ENCODE data around the gene SIPA1.

- TF ChIP-seq ATM (IDR thresholded peaks at IDR 0.05; ENCODE audit: borderline replicate concordance) (no peak), POLR2AphosphoS5 (IDR thresholded peaks at IDR 0.05; ENCODE audit: low read depth, low read length) (no peak), GPN1 (CRISPR knock-in tag; IDR thresholded peaks at IDR 0.05; ENCODE audit: borderline replicate concordance) (no peak), MAX (IDR thresholded peaks at IDR 0.05) (no peak), ZNF274 (CRISPR knock-in tag; IDR thresholded peaks at IDR 0.05) (no peak), ZNF678 (CRISPR knock-in tag; IDR thresholded peaks at IDR 0.05) (no peak), ZNF530 (CRISPR knock-in tag; IDR thresholded peaks at IDR 0.05; ENCODE audit: low read depth) (no peak), POLR2G (IDR thresholded peaks at IDR 0.05; ENCODE audit: low read depth, low read length) (no peak)
- TF ChIP-seq, protein P1, sequence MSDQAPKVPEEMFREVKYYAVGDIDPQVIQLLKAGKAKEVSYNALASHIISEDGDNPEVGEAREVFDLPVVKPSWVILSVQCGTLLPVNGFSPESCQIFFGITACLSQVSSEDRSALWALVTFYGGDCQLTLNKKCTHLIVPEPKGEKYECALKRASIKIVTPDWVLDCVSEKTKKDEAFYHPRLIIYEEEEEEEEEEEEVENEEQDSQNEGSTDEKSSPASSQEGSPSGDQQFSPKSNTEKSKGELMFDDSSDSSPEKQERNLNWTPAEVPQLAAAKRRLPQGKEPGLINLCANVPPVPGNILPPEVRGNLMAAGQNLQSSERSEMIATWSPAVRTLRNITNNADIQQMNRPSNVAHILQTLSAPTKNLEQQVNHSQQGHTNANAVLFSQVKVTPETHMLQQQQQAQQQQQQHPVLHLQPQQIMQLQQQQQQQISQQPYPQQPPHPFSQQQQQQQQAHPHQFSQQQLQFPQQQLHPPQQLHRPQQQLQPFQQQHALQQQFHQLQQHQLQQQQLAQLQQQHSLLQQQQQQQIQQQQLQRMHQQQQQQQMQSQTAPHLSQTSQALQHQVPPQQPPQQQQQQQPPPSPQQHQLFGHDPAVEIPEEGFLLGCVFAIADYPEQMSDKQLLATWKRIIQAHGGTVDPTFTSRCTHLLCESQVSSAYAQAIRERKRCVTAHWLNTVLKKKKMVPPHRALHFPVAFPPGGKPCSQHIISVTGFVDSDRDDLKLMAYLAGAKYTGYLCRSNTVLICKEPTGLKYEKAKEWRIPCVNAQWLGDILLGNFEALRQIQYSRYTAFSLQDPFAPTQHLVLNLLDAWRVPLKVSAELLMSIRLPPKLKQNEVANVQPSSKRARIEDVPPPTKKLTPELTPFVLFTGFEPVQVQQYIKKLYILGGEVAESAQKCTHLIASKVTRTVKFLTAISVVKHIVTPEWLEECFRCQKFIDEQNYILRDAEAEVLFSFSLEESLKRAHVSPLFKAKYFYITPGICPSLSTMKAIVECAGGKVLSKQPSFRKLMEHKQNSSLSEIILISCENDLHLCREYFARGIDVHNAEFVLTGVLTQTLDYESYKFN (CRISPR knock-in tag; conservative IDR thresholded peaks at IDR 0.05) = no peak
- TF ChIP-seq, protein P2, sequence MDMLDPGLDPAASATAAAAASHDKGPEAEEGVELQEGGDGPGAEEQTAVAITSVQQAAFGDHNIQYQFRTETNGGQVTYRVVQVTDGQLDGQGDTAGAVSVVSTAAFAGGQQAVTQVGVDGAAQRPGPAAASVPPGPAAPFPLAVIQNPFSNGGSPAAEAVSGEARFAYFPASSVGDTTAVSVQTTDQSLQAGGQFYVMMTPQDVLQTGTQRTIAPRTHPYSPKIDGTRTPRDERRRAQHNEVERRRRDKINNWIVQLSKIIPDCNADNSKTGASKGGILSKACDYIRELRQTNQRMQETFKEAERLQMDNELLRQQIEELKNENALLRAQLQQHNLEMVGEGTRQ (IDR thresholded peaks at IDR 0.05; ENCODE audit: low read depth, low read length) = no peak
- TF ChIP-seq, protein P2 (CRISPR knock-in tag; IDR thresholded peaks at IDR 0.05; ENCODE audit: borderline replicate concordance) = no peak
- TF ChIP-seq, protein P3, sequence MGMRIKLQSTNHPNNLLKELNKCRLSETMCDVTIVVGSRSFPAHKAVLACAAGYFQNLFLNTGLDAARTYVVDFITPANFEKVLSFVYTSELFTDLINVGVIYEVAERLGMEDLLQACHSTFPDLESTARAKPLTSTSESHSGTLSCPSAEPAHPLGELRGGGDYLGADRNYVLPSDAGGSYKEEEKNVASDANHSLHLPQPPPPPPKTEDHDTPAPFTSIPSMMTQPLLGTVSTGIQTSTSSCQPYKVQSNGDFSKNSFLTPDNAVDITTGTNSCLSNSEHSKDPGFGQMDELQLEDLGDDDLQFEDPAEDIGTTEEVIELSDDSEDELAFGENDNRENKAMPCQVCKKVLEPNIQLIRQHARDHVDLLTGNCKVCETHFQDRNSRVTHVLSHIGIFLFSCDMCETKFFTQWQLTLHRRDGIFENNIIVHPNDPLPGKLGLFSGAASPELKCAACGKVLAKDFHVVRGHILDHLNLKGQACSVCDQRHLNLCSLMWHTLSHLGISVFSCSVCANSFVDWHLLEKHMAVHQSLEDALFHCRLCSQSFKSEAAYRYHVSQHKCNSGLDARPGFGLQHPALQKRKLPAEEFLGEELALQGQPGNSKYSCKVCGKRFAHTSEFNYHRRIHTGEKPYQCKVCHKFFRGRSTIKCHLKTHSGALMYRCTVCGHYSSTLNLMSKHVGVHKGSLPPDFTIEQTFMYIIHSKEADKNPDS (CRISPR knock-in tag; IDR thresholded peaks at IDR 0.05) = no peak
These were observed 3.8 kb upstream of the SIPA1 start for GRCh38 chr11:65634109-65634436.
